ENCODE measurements around the gene FLG2.

Gene FLG2

DNA sequence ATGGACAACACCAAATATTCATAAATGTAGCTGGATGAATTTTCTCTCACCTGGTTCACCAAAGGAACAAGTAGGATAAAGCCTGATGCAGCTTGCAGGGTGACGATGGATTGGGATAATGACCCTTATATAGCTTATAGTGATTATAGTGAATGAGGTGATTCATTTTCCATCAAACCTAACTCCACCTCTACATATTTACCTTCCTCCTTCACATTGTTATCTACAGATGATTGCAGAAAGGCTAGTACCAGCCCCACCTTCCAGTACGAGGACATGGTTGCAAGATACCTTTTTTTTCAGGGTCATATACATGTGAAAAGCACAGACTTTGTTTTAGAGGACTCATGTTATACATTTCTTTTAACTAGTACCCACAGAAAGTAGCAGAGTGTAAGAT, at the start of gene FLG2:
TSS of gene FLG2 (minus strand) at position 101 of the 400 bp plus-strand sequence. CDS start 1,122 bp downstream, outside the sequence.
- Histone ChIP-seq H3K4me1 (ENCODE audit: control insufficient read depth, insufficient read depth, low read length, unreplicated experiment) (no peaks in the 10 kb centered on the region), H3K27ac (ENCODE audit: low read depth, low read length) (no peak within 1 kb of the TSS), H3K4me3 (ENCODE audit: low read depth, low read length) (no peak within 1 kb of the TSS), H3K36me3 (ENCODE audit: insufficient read depth, low read length) (no peaks in the 10 kb centered on the region), H3K27me3 (ENCODE audit: insufficient read depth, low read length) (no peaks in the 10 kb centered on the region), H2AFZ (ENCODE audit: low read length, unreplicated experiment) (no peak within 1 kb of the TSS), H3K79me2 (ENCODE audit: control insufficient read depth, insufficient read depth, low read length, unreplicated experiment) (no peaks in the 10 kb centered on the region)

DNA sequence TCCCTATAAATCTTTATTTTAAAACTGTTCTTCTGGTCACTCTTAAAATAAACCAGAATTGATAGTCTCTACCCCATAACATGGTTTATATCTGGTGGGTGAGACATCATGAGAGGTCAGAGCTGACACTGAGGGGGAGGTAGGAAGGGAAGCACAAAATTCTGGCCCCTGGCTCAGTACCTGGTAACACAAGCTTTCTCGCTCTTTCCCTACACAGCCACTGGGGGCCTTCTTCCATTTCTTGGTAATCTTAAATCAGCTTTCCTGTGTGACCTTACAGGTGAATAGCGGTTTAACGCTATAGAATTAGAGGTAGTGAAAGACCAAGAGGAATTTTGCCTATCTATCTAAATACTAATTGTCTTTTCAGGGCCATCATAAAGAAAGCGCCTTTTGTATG, 48.9 kb upstream of the FLG2 start:
- H3K27ac ChIP-seq (ENCODE audit: low read depth, low read length), result no peak overlapping the region
- H3K36me3 ChIP-seq (ENCODE audit: insufficient read depth, low read length), result no peaks in the 10 kb centered on the region
- no peaks in the 10 kb centered on the region for H3K4me1 ChIP-seq (ENCODE audit: control insufficient read depth, insufficient read depth, low read length, unreplicated experiment)
- H3K4me3 ChIP-seq (ENCODE audit: low read depth, low read length), result no peak overlapping the region
- H2AFZ ChIP-seq (ENCODE audit: low read length, unreplicated experiment), result no peak overlapping the region
- H3K27me3 ChIP-seq (ENCODE audit: insufficient read depth, low read length), result peaks cover 18% of the 10 kb centered on the region
- H3K79me2 ChIP-seq (ENCODE audit: control insufficient read depth, insufficient read depth, low read length, unreplicated experiment), result no peaks in the 10 kb centered on the region

DNA sequence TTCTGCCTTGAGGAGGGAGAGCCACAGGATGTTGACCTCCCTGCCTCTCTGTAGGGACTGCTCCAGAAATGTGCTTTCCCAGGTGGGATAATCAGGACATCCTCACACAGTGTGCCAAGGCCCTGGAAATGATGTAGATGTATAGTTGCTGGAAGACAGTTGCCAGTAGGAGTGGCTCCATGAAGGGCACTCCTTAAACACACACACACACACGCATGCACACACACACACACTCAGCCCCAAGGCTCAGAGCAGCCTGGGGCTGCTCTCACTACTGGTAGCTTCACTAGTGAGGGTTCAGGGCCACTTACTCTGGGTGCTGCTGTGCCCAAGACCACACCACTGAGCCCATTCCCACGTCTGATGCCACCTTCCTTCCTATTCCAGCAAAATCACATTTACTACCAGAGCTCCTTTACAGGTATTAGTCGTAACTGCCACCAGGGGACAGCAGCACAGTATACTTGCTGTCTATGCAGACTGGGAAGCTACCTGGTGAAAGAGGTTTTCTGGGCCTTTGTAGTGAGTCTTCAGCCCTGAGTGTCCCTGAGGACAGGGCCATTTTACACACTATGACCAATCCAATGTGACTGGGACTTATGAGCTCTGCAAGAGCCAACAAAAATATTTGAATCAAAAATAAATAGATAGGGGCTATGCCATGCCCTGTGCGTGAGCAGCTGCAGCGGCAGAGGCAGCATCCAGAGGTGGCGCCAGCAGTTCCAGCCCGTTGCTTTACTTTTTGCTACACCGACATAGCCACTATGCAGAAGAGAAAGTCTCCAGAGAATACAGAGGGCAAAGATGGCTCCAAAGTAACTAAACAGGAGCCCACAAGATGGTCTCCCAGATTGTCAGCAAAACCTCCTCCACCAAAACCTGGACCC, 39.2 kb upstream of the FLG2 start:
- Histone ChIP-seq H3K4me3 (ENCODE audit: low read depth, low read length) (no peak overlapping the region), H3K27me3 (ENCODE audit: insufficient read depth, low read length) (peaks cover 27% of the 10 kb centered on the region), H3K36me3 (ENCODE audit: insufficient read depth, low read length) (no peaks in the 10 kb centered on the region), H3K79me2 (ENCODE audit: control insufficient read depth, insufficient read depth, low read length, unreplicated experiment) (no peaks in the 10 kb centered on the region), H2AFZ (ENCODE audit: low read length, unreplicated experiment) (no peak overlapping the region), H3K27ac (ENCODE audit: low read depth, low read length) (no peak overlapping the region), H3K4me1 (ENCODE audit: control insufficient read depth, insufficient read depth, low read length, unreplicated experiment) (no peaks in the 10 kb centered on the region)

DNA sequence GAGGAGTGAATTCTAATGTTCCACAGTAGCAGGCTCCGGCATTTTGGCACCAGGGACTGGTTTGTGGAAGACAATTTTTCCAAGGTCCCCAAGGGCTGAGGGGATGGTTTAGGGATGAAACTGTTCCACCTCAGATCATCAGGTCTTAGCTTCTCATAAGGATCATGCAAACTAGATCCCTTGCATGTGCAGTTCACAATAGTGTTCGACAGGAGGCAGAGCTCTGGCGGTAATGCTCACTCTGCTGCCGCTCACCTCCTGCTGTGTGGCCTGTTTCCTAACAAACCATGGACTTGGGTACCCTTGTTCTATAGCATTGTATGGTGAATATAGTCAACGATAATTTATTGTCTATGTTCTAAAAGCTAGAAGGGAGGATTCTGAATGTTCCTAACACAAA, 37.7 kb upstream of the FLG2 start:
- H3K4me3 ChIP-seq (ENCODE audit: low read depth, low read length), result no peak overlapping the region
- H3K27me3 ChIP-seq (ENCODE audit: insufficient read depth, low read length), result peaks cover 33% of the 10 kb centered on the region; the same call in 1 of the 2 replicates
- H3K79me2 ChIP-seq (ENCODE audit: control insufficient read depth, insufficient read depth, low read length, unreplicated experiment), result no peaks in the 10 kb centered on the region
- no peak overlapping the region for H2AFZ ChIP-seq (ENCODE audit: low read length, unreplicated experiment)
- no peaks in the 10 kb centered on the region for H3K4me1 ChIP-seq (ENCODE audit: control insufficient read depth, insufficient read depth, low read length, unreplicated experiment)
- no peaks in the 10 kb centered on the region for H3K36me3 ChIP-seq (ENCODE audit: insufficient read depth, low read length)
- no peak overlapping the region for H3K27ac ChIP-seq (ENCODE audit: low read depth, low read length)

DNA sequence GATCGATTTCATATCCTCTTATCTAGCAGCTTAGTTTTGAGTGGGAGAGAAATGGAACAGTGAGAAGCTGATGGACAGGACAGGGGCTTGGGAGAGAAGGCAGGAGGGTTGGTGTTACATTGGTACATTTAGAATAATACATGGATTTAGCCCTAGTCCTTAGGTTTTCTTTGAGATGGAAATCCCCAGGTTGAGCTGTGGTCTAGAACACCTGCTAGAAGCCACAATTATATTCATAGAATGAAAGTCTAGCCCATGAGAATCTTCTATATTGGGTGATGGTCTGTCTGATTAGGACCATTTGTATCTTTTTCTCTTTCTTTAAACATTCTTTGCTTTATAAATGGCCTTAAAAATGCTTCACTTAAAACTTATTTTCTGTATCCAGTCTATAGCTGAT, 34.3 kb upstream of the FLG2 start:
- Histone ChIP-seq H3K36me3 (ENCODE audit: insufficient read depth, low read length) (no peaks in the 10 kb centered on the region), H3K27ac (ENCODE audit: low read depth, low read length) (no peak overlapping the region), H3K27me3 (ENCODE audit: insufficient read depth, low read length) (peaks cover 41% of the 10 kb centered on the region), H3K4me3 (ENCODE audit: low read depth, low read length) (no peak overlapping the region), H2AFZ (ENCODE audit: low read length, unreplicated experiment) (no peak overlapping the region), H3K4me1 (ENCODE audit: control insufficient read depth, insufficient read depth, low read length, unreplicated experiment) (no peaks in the 10 kb centered on the region), H3K79me2 (ENCODE audit: control insufficient read depth, insufficient read depth, low read length, unreplicated experiment) (no peaks in the 10 kb centered on the region)

DNA sequence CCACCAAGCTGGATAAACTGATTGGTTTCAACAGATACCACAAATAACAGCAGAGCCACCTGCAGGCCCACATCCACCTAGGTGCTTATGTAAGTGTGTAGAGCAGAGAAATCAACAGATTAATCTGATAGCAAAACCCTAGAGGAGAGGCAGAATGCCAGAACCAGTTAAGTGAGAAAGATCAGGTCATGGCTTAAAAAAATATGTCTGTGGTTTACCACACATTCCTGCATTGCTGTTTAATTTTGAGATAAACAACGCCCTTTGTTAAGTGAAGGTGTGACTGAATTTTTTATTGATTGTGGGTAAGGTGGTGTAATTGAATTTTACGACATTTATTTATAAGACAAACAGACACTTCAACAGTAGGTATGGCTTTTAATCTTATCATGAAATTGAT, 33.1 kb upstream of the FLG2 start:
- Histone ChIP-seq H3K27me3 (ENCODE audit: insufficient read depth, low read length) (peaks cover 37% of the 10 kb centered on the region), H3K4me3 (ENCODE audit: low read depth, low read length) (no peak overlapping the region), H3K36me3 (ENCODE audit: insufficient read depth, low read length) (no peaks in the 10 kb centered on the region), H3K4me1 (ENCODE audit: control insufficient read depth, insufficient read depth, low read length, unreplicated experiment) (no peaks in the 10 kb centered on the region), H3K79me2 (ENCODE audit: control insufficient read depth, insufficient read depth, low read length, unreplicated experiment) (no peaks in the 10 kb centered on the region), H2AFZ (ENCODE audit: low read length, unreplicated experiment) (no peak overlapping the region), H3K27ac (ENCODE audit: low read depth, low read length) (no peak overlapping the region)

DNA sequence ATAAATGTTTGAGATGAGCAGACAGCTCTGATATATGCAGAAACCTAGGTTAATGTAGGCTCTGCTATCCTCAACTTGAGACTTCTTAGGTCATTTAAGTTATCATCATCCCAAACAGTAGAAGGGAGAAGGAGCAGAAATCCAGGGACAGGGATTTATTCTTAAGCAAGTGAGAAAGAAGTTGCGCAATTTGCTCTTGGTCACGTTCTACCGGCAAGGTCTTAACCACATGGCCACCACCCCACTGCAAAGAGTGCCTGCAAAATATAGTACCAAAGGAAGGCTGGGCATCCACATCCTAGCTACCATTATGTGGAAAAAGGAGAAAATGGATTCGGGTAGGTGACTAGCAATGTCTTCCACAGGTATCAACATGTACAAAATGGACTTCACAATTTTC, 29.1 kb upstream of the FLG2 start:
- H3K36me3 ChIP-seq (ENCODE audit: insufficient read depth, low read length), result no peaks in the 10 kb centered on the region
- H3K4me3 ChIP-seq (ENCODE audit: low read depth, low read length), result no peak overlapping the region
- H3K27me3 ChIP-seq (ENCODE audit: insufficient read depth, low read length), result peaks cover 15% of the 10 kb centered on the region
- no peak overlapping the region for H3K27ac ChIP-seq (ENCODE audit: low read depth, low read length)
- no peak overlapping the region for H2AFZ ChIP-seq (ENCODE audit: low read length, unreplicated experiment)
- H3K4me1 ChIP-seq (ENCODE audit: control insufficient read depth, insufficient read depth, low read length, unreplicated experiment), result no peaks in the 10 kb centered on the region
- H3K79me2 ChIP-seq (ENCODE audit: control insufficient read depth, insufficient read depth, low read length, unreplicated experiment), result no peaks in the 10 kb centered on the region

DNA sequence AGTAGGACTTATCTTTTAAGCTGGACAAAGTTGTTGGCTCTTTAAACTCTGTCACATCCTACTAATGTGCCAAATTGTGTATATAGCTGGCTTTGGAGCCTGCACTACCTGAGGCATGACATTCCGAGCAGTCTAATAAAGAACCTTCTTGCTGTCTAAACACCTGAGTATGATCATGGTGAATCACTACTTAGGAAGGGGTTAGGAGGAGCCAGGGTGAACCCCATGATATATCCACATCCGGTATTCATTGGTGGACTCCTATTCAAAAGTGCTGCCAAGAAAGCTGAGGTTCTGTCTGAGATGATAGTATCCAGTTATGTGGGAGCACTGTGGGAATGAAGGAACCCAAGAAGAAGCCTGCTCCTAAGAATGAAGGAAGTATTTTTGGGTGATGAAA, 27.1 kb upstream of the FLG2 start:
- no peaks in the 10 kb centered on the region for H3K4me1 ChIP-seq (ENCODE audit: control insufficient read depth, insufficient read depth, low read length, unreplicated experiment)
- no peak overlapping the region for H2AFZ ChIP-seq (ENCODE audit: low read length, unreplicated experiment)
- no peaks in the 10 kb centered on the region for H3K79me2 ChIP-seq (ENCODE audit: control insufficient read depth, insufficient read depth, low read length, unreplicated experiment)
- H3K36me3 ChIP-seq (ENCODE audit: insufficient read depth, low read length), result no peaks in the 10 kb centered on the region
- no peak overlapping the region for H3K27ac ChIP-seq (ENCODE audit: low read depth, low read length)
- H3K27me3 ChIP-seq (ENCODE audit: insufficient read depth, low read length), result peaks cover 16% of the 10 kb centered on the region
- no peak overlapping the region for H3K4me3 ChIP-seq (ENCODE audit: low read depth, low read length)

DNA sequence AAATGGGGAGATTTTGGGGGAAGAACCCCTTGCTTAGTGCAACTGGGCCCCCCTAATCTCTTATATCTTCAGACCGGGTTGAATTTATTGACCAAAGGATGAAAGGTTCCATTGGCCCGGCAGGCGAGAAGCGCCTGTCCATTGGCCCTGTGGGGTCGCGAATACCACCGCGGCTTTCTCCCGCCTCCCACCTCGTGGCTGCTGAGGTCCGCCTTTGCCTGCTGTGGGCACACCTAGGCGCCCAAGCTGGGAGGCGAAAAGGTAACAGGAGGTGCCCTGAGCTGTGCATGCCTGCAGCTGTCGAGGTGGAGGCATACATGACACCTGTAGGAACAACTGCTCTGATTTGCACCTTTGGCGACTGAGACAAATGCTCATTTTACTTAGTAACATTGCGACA, 21.1 kb upstream of the FLG2 start:
- H3K27me3 ChIP-seq (ENCODE audit: insufficient read depth, low read length), result peaks cover 36% of the 10 kb centered on the region
- H3K4me1 ChIP-seq (ENCODE audit: control insufficient read depth, insufficient read depth, low read length, unreplicated experiment), result no peaks in the 10 kb centered on the region
- H3K4me3 ChIP-seq (ENCODE audit: low read depth, low read length), result no peak overlapping the region
- H3K79me2 ChIP-seq (ENCODE audit: control insufficient read depth, insufficient read depth, low read length, unreplicated experiment), result no peaks in the 10 kb centered on the region
- H3K27ac ChIP-seq (ENCODE audit: low read depth, low read length), result no peak overlapping the region
- no peaks in the 10 kb centered on the region for H3K36me3 ChIP-seq (ENCODE audit: insufficient read depth, low read length)
- no peak overlapping the region for H2AFZ ChIP-seq (ENCODE audit: low read length, unreplicated experiment)

DNA sequence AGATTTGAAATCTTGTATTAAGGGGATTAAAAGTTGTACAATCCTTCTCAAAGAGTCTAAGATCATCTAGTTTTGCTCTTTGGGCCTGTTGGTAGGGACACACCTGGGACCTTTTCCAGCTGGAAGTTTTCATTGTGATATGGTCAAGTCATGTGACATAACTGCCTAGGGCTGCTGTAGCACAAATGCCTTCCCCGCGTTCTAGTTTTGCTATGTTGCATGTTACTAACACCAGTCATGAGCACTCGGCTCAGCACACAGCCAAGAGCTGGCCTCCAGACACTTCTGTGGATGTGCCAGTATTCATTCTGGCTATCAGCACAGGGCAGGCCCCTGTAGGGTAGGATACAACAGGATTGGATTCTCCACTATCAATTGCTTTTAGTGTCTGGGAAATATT, 14.6 kb upstream of the FLG2 start:
- Histone ChIP-seq H3K4me1 (ENCODE audit: control insufficient read depth, insufficient read depth, low read length, unreplicated experiment) (no peaks in the 10 kb centered on the region), H3K27me3 (ENCODE audit: insufficient read depth, low read length) (peaks cover 27% of the 10 kb centered on the region), H2AFZ (ENCODE audit: low read length, unreplicated experiment) (no peak overlapping the region), H3K27ac (ENCODE audit: low read depth, low read length) (no peak overlapping the region), H3K79me2 (ENCODE audit: control insufficient read depth, insufficient read depth, low read length, unreplicated experiment) (no peaks in the 10 kb centered on the region), H3K36me3 (ENCODE audit: insufficient read depth, low read length) (no peaks in the 10 kb centered on the region), H3K4me3 (ENCODE audit: low read depth, low read length) (no peak overlapping the region)

DNA sequence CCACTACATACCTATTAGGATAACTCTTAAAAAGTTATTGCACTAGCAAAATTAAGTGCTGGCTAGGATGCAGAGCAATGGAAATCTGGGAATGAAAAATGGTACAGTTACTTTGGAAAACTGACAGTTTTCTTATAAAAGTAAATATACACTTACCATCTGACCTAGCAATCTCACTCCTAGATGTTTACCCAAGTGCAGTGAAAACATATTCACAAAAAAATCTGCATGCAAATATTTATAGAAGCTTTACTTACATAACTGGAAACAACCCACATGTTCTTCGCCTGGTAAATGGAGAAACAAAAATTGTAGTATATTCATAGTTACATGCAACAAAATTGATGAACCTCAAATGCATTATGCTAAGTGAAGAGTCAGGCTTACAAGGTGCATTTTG, 12.9 kb upstream of the FLG2 start:
- Histone ChIP-seq H3K79me2 (ENCODE audit: control insufficient read depth, insufficient read depth, low read length, unreplicated experiment) (no peaks in the 10 kb centered on the region), H2AFZ (ENCODE audit: low read length, unreplicated experiment) (no peak overlapping the region), H3K36me3 (ENCODE audit: insufficient read depth, low read length) (no peaks in the 10 kb centered on the region), H3K27ac (ENCODE audit: low read depth, low read length) (no peak overlapping the region), H3K4me3 (ENCODE audit: low read depth, low read length) (no peak overlapping the region), H3K27me3 (ENCODE audit: insufficient read depth, low read length) (peaks cover 23% of the 10 kb centered on the region), H3K4me1 (ENCODE audit: control insufficient read depth, insufficient read depth, low read length, unreplicated experiment) (no peaks in the 10 kb centered on the region)

Measured in ACC112 (cell line).